ENCODE results near the gene SCN3B. TPM values are rescaled to one million over a fixed set of nuclear protein-coding genes. Genes with fewer than 3 reads are reported as not detected.

Gene SCN3B
- total and polyA plus RNA-seq, 4 donors: 21.0 to 97.5 (median 73.9) TPM

DNA sequence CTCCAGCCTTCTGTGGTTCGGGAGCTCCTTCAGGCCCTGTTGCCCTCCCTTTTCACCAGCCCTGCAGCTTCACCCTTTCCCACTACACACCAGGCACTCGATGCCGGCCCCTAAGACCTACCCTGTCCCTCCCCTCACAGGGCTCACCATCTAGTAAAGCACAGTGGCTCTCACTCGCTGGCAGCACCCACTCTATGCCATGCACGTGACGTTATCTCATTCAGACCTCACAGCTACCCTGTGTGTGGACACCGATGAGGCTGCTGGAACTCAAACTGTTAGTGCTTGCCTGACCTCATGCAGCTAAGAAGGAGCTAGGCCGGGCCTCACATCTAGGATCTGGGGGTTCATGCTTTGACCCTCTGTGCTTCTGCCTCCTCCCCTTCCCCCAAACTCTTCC is 45.5 kb downstream of the SCN3B start:
- Histone ChIP-seq H3K36me3 (ENCODE audit: control insufficient read depth, insufficient read depth, low read length) (peaks cover 75% of the 10 kb centered on the region), H3K4me3 (ENCODE audit: low read depth, low read length) (no peak overlapping the region), H3K9me3 (ENCODE audit: control insufficient read depth, insufficient read depth, low read length) (no peaks in the 10 kb centered on the region), H3K4me1 (ENCODE audit: control insufficient read depth, insufficient read depth, low read length) (peaks cover 8% of the 10 kb centered on the region), H3K27me3 (ENCODE audit: control insufficient read depth, insufficient read depth, low read length) (no peaks in the 10 kb centered on the region), H3K27ac (ENCODE audit: low read depth, low read length) (no peak overlapping the region)
- 93% methylated on average over 8 of the region's 8 CpGs for WGBS (ENCODE audit: insufficient coverage)
- no peak for DNase-seq (ENCODE audit: low read depth in 4 of 6, low spot score in 6 of 6)

DNA sequence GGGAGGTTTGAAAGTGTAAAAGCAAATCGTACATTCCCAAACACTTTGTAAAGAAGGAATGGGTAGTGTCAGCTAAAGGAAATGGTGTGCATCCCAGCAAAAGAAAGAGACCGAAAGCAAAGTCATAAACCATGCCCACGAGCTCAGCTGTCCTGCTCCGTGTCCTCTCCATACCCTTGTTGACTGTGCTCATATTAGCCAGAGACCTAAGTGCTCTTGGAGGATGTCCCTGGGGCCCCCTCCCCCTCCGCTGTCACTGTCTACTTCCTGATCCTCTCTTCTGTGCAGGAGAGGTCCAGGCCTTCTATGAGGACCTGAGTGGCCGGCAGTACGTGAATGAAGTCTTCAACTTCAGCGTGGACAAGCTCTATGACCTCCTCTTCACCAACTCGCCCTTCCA is 46.1 kb downstream of the SCN3B start:
- no peak for DNase-seq (ENCODE audit: low read depth in 4 of 6, low spot score in 6 of 6)
- H3K4me1 ChIP-seq (ENCODE audit: control insufficient read depth, insufficient read depth, low read length): peaks cover 8% of the 10 kb centered on the region
- 94% methylated on average over 9 of the region's 9 CpGs for WGBS (ENCODE audit: insufficient coverage)
- H3K9me3 ChIP-seq (ENCODE audit: control insufficient read depth, insufficient read depth, low read length): no peaks in the 10 kb centered on the region
- no peaks in the 10 kb centered on the region for H3K27me3 ChIP-seq (ENCODE audit: control insufficient read depth, insufficient read depth, low read length)
- no peak overlapping the region for H3K27ac ChIP-seq (ENCODE audit: low read depth, low read length)
- peaks cover 74% of the 10 kb centered on the region for H3K36me3 ChIP-seq (ENCODE audit: control insufficient read depth, insufficient read depth, low read length)
- no peak overlapping the region for H3K4me3 ChIP-seq (ENCODE audit: low read depth, low read length)

DNA sequence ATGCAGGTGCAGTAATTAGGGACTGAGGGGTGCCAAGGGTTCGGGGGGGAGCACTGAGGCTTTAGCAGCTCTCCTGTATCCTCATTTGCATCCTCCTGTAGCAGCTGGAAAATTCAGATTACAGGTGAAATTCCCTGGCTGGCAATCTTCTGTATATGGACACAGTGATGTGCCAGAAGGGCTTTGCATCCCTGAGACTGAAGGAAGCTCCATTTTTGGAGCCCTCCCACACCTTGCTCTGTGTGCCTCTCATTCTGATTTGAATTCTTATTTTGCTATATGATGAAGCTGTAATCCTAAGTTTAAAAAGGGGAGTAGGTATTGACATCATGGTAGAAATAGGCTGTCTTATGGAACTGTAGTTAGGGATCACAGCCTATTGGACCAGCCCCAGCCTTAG is 46.6 kb downstream of the SCN3B start:
- Histone ChIP-seq H3K36me3 (ENCODE audit: control insufficient read depth, insufficient read depth, low read length) (peaks cover 74% of the 10 kb centered on the region), H3K4me1 (ENCODE audit: control insufficient read depth, insufficient read depth, low read length) (peaks cover 8% of the 10 kb centered on the region), H3K27me3 (ENCODE audit: control insufficient read depth, insufficient read depth, low read length) (no peaks in the 10 kb centered on the region), H3K27ac (ENCODE audit: low read depth, low read length) (no peak overlapping the region), H3K4me3 (ENCODE audit: low read depth, low read length) (no peak overlapping the region), H3K9me3 (ENCODE audit: control insufficient read depth, insufficient read depth, low read length) (no peaks in the 10 kb centered on the region)
- DNase-seq (ENCODE audit: low read depth in 4 of 6, low spot score in 6 of 6): no peak
- WGBS (ENCODE audit: insufficient coverage): 100% methylated on average over 1 of the region's 1 CpG

DNA sequence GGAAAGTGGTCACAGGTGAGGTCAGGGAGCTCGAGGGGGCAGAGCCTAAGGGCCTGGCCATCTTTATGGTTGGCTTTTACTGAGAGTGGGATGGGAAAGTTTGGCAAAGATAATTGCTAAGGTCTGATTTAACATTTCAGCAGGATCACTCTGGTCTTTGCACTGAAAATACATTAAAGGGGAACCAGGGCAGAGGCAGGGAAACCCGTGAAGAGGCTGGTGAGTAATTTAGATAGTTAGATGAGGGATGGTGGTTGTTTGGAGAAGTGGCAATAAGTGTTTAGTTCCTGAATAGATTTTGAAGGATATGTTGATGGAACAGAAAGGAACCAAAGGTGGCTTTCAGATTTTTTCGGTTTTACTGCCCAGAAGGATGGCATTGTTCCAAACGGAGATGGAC is 50.8 kb downstream of the SCN3B start:
- 90% methylated on average over 4 of the region's 4 CpGs for WGBS (ENCODE audit: insufficient coverage)
- peaks cover 64% of the 10 kb centered on the region for H3K36me3 ChIP-seq (ENCODE audit: control insufficient read depth, insufficient read depth, low read length)
- H3K27ac ChIP-seq (ENCODE audit: low read depth, low read length): no peak overlapping the region

DNA sequence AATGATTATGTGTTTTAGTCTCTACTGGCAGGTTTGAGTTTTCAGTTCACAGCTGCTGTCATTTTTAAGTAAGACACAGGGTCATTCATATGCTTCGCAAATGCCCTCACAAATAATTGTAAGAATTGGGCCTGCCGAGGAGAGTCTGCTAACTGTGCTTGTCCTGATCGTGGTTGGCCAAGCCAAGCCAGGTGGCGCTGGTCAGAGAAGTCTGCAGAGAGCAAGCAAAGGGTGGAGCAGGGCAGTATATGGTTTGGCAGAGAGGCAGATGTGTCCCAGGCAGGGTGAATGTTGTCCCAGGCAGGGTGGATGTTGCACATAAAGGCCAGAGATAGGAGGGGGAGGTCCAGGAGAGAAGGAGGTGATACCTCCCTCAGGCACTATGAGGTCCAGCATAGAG is 52.7 kb downstream of the SCN3B start:
- Histone ChIP-seq H3K36me3 (ENCODE audit: control insufficient read depth, insufficient read depth, low read length) (peaks cover 54% of the 10 kb centered on the region), H3K4me1 (ENCODE audit: control insufficient read depth, insufficient read depth, low read length) (no peaks in the 10 kb centered on the region), H3K27ac (ENCODE audit: low read depth, low read length) (no peak overlapping the region), H3K9me3 (ENCODE audit: control insufficient read depth, insufficient read depth, low read length) (no peaks in the 10 kb centered on the region), H3K27me3 (ENCODE audit: control insufficient read depth, insufficient read depth, low read length) (no peaks in the 10 kb centered on the region), H3K4me3 (ENCODE audit: low read depth, low read length) (no peak overlapping the region)
- no peak for DNase-seq (ENCODE audit: low read depth in 4 of 6, low spot score in 6 of 6)
- 73% methylated on average over 3 of the region's 4 CpGs for WGBS (ENCODE audit: insufficient coverage)

More for the DNA sequence above, 50.8 kb downstream of the SCN3B start:
- Histone ChIP-seq H3K9me3 (ENCODE audit: control insufficient read depth, insufficient read depth, low read length) (no peaks in the 10 kb centered on the region), H3K4me3 (ENCODE audit: low read depth, low read length) (no peak overlapping the region), H3K4me1 (ENCODE audit: control insufficient read depth, insufficient read depth, low read length) (peaks cover under 1% of the 10 kb centered on the region), H3K27me3 (ENCODE audit: control insufficient read depth, insufficient read depth, low read length) (no peaks in the 10 kb centered on the region)
- no peak for DNase-seq (ENCODE audit: low read depth in 4 of 6, low spot score in 6 of 6)

DNA sequence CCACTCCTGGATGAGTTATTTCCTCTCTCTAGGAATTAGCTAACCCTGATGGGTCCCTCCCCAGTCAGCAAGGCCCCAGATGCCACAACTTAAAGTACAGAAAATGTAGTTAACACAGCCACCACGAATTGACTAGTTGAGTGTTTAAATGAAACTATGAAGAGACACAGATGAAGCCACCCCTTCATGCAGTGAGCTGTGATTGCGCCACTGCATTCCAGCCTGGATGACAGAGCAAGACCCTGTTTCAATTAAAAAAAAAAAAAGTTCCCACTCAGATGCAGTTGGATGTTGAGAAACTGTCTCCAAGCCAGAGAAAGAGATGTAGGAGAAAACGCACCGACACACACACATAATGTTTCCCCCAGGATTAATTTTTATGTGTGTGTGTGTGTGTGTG is 53.3 kb downstream of the SCN3B start:
- H3K36me3 ChIP-seq (ENCODE audit: control insufficient read depth, insufficient read depth, low read length): peaks cover 51% of the 10 kb centered on the region
- H3K27me3 ChIP-seq (ENCODE audit: control insufficient read depth, insufficient read depth, low read length): no peaks in the 10 kb centered on the region
- no peak for DNase-seq (ENCODE audit: low read depth in 4 of 6, low spot score in 6 of 6)
- no peaks in the 10 kb centered on the region for H3K9me3 ChIP-seq (ENCODE audit: control insufficient read depth, insufficient read depth, low read length)
- 88% methylated on average over 1 of the region's 4 CpGs for WGBS (ENCODE audit: insufficient coverage)
- H3K4me3 ChIP-seq (ENCODE audit: low read depth, low read length): no peak overlapping the region
- H3K4me1 ChIP-seq (ENCODE audit: control insufficient read depth, insufficient read depth, low read length): no peaks in the 10 kb centered on the region
- no peak overlapping the region for H3K27ac ChIP-seq (ENCODE audit: low read depth, low read length)

DNA sequence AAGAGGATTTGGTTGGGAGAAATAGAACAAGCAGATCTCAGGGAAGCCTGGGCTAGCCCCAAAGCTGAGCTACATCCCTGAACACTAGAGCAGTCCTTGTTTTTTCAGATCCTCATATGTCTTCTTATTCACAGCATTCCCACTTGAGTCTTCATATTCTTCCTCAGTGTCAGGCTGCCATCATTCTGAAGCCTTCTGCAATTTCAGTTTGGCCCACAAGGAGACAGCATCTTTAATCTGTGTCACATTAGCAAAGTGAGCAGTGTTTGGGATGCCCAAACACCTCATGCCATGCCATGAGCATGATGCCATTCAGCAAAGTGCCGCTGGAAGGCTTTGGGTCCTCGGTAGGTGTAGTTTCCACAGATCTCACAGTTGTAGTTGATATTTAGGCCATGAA is 56.6 kb downstream of the SCN3B start:
- H3K27me3 ChIP-seq (ENCODE audit: control insufficient read depth, insufficient read depth, low read length): no peaks in the 10 kb centered on the region
- H3K36me3 ChIP-seq (ENCODE audit: control insufficient read depth, insufficient read depth, low read length): peaks cover 51% of the 10 kb centered on the region
- H3K4me3 ChIP-seq (ENCODE audit: low read depth, low read length): no peak overlapping the region
- H3K27ac ChIP-seq (ENCODE audit: low read depth, low read length): no peak overlapping the region
- H3K9me3 ChIP-seq (ENCODE audit: control insufficient read depth, insufficient read depth, low read length): no peaks in the 10 kb centered on the region
- no peaks in the 10 kb centered on the region for H3K4me1 ChIP-seq (ENCODE audit: control insufficient read depth, insufficient read depth, low read length)
- DNase-seq (ENCODE audit: low read depth in 4 of 6, low spot score in 6 of 6): no peak
- 100% methylated on average over 2 of the region's 2 CpGs for WGBS (ENCODE audit: insufficient coverage)

DNA sequence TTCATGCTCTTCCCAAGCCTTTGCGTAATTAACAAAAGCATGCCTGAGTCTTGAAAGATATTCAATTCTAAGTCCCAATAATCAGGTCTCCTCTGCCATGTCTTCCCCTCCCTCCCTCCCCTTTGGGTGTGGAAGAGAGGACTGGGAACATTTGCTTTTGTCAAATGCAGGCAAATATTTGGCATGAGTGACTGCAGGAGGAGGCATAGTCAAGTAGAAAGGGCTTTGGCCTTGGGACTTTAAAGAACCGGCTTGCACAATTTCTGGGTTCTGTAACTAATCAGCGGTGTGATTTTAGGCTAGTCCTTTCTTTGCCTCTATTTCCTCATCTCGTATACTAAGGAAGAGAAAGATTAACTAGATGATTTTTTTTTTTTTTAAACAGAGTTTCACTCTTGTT is 59.5 kb downstream of the SCN3B start:
- no CpG with 5 or more reads among the region's 4 CpGs for whole genome bisulfite sequencing (ENCODE audit: insufficient coverage)
- Histone ChIP-seq H3K27ac (ENCODE audit: low read depth, low read length) (no peak overlapping the region), H3K36me3 (ENCODE audit: control insufficient read depth, insufficient read depth, low read length) (peaks cover 58% of the 10 kb centered on the region), H3K9me3 (ENCODE audit: control insufficient read depth, insufficient read depth, low read length) (no peaks in the 10 kb centered on the region), H3K4me1 (ENCODE audit: control insufficient read depth, insufficient read depth, low read length) (peaks cover 7% of the 10 kb centered on the region), H3K27me3 (ENCODE audit: control insufficient read depth, insufficient read depth, low read length) (no peaks in the 10 kb centered on the region), H3K4me3 (ENCODE audit: low read depth, low read length) (no peak overlapping the region)
- DNase-seq (ENCODE audit: low read depth in 4 of 6, low spot score in 6 of 6): no peak

DNA sequence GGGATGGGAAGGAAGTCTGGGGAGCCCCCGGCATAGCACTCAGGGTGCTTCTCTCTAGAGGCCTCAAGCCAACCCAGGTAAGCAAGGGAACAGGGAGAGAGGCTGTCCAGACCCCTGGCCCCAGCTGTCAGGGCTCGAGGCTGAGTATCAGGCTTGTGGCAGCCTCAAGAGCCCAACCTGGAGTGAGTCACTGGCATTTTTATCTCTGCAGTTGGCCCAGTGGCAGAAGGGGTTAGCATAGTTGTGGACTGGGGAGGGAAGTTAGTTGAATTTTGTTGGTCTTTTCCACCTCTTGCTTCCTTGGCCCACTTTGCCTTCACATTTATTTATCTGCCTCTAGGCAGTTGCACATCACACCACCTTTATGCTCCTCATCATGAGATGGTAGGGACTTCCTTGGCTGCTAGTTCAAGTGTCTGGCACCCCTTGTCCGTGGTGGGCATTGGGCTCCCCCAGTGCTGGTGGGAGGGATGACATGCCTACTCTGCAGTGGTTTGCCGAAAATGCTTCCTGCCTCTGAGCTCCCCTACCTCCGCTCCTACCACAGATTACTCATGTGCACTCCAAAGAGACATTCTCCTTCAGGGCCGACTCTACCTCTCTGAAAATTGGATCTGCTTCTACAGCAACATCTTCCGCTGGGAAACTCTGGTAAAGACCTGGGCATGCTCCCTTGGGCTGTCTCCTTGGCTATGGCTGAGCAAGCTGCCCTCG is 60.1 kb downstream of the SCN3B start:
- no peaks in the 10 kb centered on the region for H3K27me3 ChIP-seq (ENCODE audit: control insufficient read depth, insufficient read depth, low read length)
- H3K4me3 ChIP-seq (ENCODE audit: low read depth, low read length): no peak overlapping the region
- peaks cover 59% of the 10 kb centered on the region for H3K36me3 ChIP-seq (ENCODE audit: control insufficient read depth, insufficient read depth, low read length)
- H3K4me1 ChIP-seq (ENCODE audit: control insufficient read depth, insufficient read depth, low read length): peaks cover 7% of the 10 kb centered on the region
- H3K27ac ChIP-seq (ENCODE audit: low read depth, low read length): no peak overlapping the region
- 92% methylated on average over 8 of the region's 8 CpGs for WGBS (ENCODE audit: insufficient coverage)
- no peak for DNase-seq (ENCODE audit: low read depth in 4 of 6, low spot score in 6 of 6)
- H3K9me3 ChIP-seq (ENCODE audit: control insufficient read depth, insufficient read depth, low read length): no peaks in the 10 kb centered on the region

DNA sequence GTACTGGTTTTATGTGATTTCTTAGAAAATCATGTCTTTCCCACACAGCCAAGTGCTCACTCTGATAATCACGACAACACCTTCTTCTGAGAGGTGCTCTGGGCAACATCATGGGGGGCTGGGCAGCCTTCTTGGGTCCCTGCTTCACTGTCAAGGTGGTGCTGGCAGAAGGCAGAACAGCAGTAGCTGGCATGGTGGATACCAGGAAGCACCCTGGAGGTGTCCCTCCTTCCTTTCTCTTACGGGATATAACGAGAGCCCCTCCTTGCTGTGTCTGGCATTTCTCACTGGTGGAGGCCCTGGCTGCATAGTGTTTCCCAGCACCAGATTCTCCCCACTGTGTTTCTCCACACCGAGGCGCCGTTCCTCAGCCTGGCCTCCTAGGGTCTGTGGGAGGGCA is 60.9 kb downstream of the SCN3B start:
- Histone ChIP-seq H3K9me3 (ENCODE audit: control insufficient read depth, insufficient read depth, low read length) (no peaks in the 10 kb centered on the region), H3K4me3 (ENCODE audit: low read depth, low read length) (no peak overlapping the region), H3K27me3 (ENCODE audit: control insufficient read depth, insufficient read depth, low read length) (no peaks in the 10 kb centered on the region), H3K36me3 (ENCODE audit: control insufficient read depth, insufficient read depth, low read length) (peaks cover 57% of the 10 kb centered on the region), H3K27ac (ENCODE audit: low read depth, low read length) (no peak overlapping the region), H3K4me1 (ENCODE audit: control insufficient read depth, insufficient read depth, low read length) (peaks cover 7% of the 10 kb centered on the region)
- DNase-seq (ENCODE audit: low read depth in 4 of 6, low spot score in 6 of 6): no peak
- WGBS (ENCODE audit: insufficient coverage): 96% methylated on average over 5 of the region's 6 CpGs

Measured in spinal cord (tissue), 10 donors.